ENCODE measurements around the gene CMYA5.
"Not testable (repeated sequence)": the region's sequence is repeated elsewhere in the genome, so short reads cannot be mapped to it uniquely, and the experiment has no call there.

The CMYA5 gene

GRCh38 chr5:79689541-79690466 lies at the start of gene CMYA5:
Gene CMYA5 (plus strand): TSS chr5:79689836. CDS start chr5:79689908, 72 bp downstream.
- no peak for DNase-seq (ENCODE audit: low read depth in 2 of 2)

GRCh38 chr5:79640571-79641055 lies 49.0 kb upstream of the CMYA5 start:
- no peak for DNase-seq (ENCODE audit: low read depth in 2 of 2)

GRCh38 chr5:79641414-79641813 lies 48.2 kb upstream of the CMYA5 start:
- no peak for DNase-seq (ENCODE audit: low read depth in 2 of 2)

- DNase-seq (ENCODE audit: low read depth in 2 of 2), result no peak
These were observed 47.4 kb upstream of the CMYA5 start for GRCh38 chr5:79642210-79642609.

- DNase-seq (ENCODE audit: low read depth in 2 of 2), result no peak
These were observed 35.8 kb upstream of the CMYA5 start for GRCh38 chr5:79653843-79654242.

GRCh38 chr5:79663212-79663611 lies 26.4 kb upstream of the CMYA5 start:
- no peak for DNase-seq (ENCODE audit: low read depth in 2 of 2)

- DNase-seq (ENCODE audit: low read depth in 2 of 2), result no peak
These were observed 22.9 kb upstream of the CMYA5 start for GRCh38 chr5:79666758-79667157.

GRCh38 chr5:79672392-79672791 lies 17.2 kb upstream of the CMYA5 start:
- DNase-seq (ENCODE audit: low read depth in 2 of 2), result no peak

- not testable (repeated sequence) for DNase-seq (ENCODE audit: low read depth in 2 of 2)
These were observed 13.3 kb upstream of the CMYA5 start for GRCh38 chr5:79676354-79676753.

GRCh38 chr5:79682102-79682501 lies 7.5 kb upstream of the CMYA5 start:
- DNase-seq (ENCODE audit: low read depth in 2 of 2), result not testable (repeated sequence)

GRCh38 chr5:79684782-79685181 lies 4.9 kb upstream of the CMYA5 start:
- DNase-seq (ENCODE audit: low read depth in 2 of 2), result no peak

- DNase-seq (ENCODE audit: low read depth in 2 of 2), result no peak
These were observed 4.0 kb upstream of the CMYA5 start for GRCh38 chr5:79685627-79686026.

- DNase-seq (ENCODE audit: low read depth in 2 of 2), result no peak
These were observed 2.8 kb upstream of the CMYA5 start for GRCh38 chr5:79686799-79687198.

- no peak for DNase-seq (ENCODE audit: low read depth in 2 of 2)
These were observed 1.7 kb upstream of the CMYA5 start for GRCh38 chr5:79687889-79688288.

GRCh38 chr5:79691007-79691406 lies 1.4 kb downstream of the CMYA5 start:
- DNase-seq (ENCODE audit: low read depth in 2 of 2), result no peak

- no peak for DNase-seq (ENCODE audit: low read depth in 2 of 2)
These were observed 3.0 kb downstream of the CMYA5 start for GRCh38 chr5:79692596-79692995.

- no peak for DNase-seq (ENCODE audit: low read depth in 2 of 2)
These were observed 4.5 kb downstream of the CMYA5 start for GRCh38 chr5:79694183-79694582.

- DNase-seq (ENCODE audit: low read depth in 2 of 2), result no peak
These were observed 5.0 kb downstream of the CMYA5 start for GRCh38 chr5:79694652-79695051.

- no peak for DNase-seq (ENCODE audit: low read depth in 2 of 2)
These were observed 5.9 kb downstream of the CMYA5 start for GRCh38 chr5:79695526-79695925.

- no peak for DNase-seq (ENCODE audit: low read depth in 2 of 2)
These were observed 7.9 kb downstream of the CMYA5 start for GRCh38 chr5:79697222-79698170.

GRCh38 chr5:79699763-79700400 lies 10.2 kb downstream of the CMYA5 start:
- DNase-seq (ENCODE audit: low read depth in 2 of 2), result no peak

Measured in activated CD4-positive, alpha-beta T cell treated with anti-CD3 and anti-CD28 coated beads for 24 hours (primary cell).